Thyroid gland (tissue), 4 donors: Measurements from ENCODE around the gene TUBB1.

Source experiments
- POLR2A ChIP-seq, 2 donors: fragments of 450-650 bp; IDR thresholded peaks; one replicate each; pipeline ENCODE4 v1.6.1; 2017; ENCODE audit warnings: antibody characterized with exemption in 2 of 2, mild to moderate bottlenecking in 2 of 2, moderate library complexity in 1 of 2
- TF ChIP-seq, protein P1 (sequence below), 6 experiments: fragments of 200-600 bp in 3 of 6; fragments of 450-650 bp in 3 of 6; sonication (generic) in 3 of 6; IDR thresholded peaks; one replicate each; pipeline ENCODE4 v1.5.1; 2016 to 2019; ENCODE audit warnings: antibody characterized with exemption in 6 of 6, mild to moderate bottlenecking in 2 of 6, inconsistent platforms in 1 of 6, moderate library complexity in 1 of 6

DNA sequence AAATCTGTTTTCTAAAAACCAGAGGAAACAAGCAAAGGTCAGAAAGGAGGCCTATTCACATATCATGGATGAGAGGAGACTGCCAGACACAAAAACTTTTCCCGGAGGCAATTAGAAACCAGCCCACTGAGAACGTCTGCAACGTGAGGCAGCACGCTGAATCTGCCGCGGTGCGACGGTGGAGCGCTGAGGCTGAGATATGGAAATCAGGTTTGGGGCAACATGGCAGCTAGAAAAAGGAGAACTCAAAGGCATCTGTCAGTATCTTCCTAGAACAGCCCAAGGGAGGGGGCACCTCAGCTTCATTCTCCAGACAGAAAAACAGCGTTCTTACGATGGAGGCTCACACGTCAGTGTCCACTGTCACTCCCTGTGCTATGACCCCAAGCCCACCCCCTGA lies 18.2 kb downstream of the TUBB1 start:
- TF ChIP-seq, protein P1, sequence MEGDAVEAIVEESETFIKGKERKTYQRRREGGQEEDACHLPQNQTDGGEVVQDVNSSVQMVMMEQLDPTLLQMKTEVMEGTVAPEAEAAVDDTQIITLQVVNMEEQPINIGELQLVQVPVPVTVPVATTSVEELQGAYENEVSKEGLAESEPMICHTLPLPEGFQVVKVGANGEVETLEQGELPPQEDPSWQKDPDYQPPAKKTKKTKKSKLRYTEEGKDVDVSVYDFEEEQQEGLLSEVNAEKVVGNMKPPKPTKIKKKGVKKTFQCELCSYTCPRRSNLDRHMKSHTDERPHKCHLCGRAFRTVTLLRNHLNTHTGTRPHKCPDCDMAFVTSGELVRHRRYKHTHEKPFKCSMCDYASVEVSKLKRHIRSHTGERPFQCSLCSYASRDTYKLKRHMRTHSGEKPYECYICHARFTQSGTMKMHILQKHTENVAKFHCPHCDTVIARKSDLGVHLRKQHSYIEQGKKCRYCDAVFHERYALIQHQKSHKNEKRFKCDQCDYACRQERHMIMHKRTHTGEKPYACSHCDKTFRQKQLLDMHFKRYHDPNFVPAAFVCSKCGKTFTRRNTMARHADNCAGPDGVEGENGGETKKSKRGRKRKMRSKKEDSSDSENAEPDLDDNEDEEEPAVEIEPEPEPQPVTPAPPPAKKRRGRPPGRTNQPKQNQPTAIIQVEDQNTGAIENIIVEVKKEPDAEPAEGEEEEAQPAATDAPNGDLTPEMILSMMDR (IDR thresholded peaks at IDR 0.05) = no peak
- TF ChIP-seq POLR2A (IDR thresholded peaks at IDR 0.05) = no peak
